HG02571 (cell line): ENCODE data around the gene CD58.
A peak's percentile ranks its signal among the peaks of the same experiment; 100 is the strongest.

Experiments used
- ATAC-seq: cut with Tn5 transposase; IDR thresholded peaks from one replicate; pipeline ENCODE4 v1.9.1; 2021; ENCODE audit warnings: mild to moderate bottlenecking, moderate library complexity; ENCODE audit not compliant: unreplicated experiment

CD58 gene

DNA sequence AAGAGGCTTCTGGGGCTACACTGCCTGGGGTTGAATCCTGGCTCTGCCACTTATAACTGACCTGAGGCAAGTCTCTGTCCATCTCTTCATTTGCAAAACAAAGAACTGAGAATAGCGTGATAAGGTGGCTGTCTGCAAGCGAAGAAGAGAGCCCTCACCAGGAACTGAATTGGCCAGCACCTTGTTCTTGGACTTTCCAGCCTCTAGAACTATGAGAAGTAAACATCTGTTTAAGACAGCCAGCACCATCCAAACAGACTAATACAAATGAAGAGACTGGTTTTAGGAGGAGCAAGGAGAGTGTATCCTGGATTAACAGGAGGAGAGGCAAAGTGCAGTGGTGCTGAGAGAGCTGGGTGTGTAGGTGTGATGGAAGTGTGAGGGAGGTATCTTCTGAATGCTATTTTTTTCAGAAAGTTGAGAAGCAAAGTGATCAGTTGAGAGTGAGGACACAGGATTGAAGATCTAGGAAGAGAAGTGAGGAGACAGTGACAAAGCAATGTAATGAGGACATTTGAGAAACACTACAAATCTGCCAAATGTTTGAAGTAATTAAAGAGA is 59.3 kb downstream of the CD58 start:
- ATAC-seq, result no peak

GRCh38 chr1:116510361-116510760 is 60.5 kb downstream of the CD58 start:
- ATAC-seq, result no peak

GRCh38 chr1:116508984-116509980 is 61.5 kb downstream of the CD58 start:
- ATAC-seq, result peak; percentile 42

DNA sequence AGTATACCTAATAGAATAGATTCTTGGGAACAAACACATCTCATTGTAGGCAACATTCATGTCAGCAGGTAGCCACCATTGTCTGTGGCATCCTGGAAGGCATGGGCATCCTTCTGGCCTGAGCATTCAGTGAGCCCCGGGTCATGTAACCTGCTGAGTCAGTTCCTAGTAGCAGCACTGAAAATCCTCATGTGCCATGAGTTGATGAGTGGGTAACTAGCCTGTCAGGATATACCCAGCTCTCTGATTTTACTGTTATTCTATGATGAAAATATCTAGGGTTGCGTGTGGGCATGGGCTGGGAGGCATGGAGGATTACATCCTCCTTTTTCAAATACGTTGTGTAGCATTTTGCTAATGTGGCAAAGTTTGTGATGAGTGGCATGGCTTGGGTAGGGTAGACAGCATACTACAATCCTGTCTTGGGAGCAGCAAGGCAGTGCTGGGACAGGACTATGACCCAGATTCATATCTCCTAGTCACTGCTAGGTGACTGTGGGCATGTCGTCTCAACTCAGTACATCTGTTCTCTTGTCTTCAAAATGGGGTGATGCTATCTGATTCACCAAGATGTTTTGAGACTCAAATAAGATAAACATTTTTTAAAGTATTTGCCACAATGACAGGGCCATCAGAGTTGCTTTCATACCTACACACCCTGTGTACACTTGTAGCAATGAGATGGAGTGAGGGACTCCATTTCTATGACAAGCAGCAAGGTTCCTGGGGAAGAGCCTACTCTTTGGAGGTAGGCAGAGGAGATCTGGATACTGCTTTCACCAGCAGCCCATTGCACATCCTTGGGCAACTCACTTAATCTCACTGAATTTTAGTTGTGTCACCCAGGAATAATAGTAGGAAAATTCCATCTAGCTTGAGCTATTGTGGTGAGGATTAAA is 62.5 kb downstream of the CD58 start:
- no peak for ATAC-seq

- ATAC-seq, result no peak
These were observed 63.2 kb downstream of the CD58 start for GRCh38 chr1:116507631-116508030.

DNA sequence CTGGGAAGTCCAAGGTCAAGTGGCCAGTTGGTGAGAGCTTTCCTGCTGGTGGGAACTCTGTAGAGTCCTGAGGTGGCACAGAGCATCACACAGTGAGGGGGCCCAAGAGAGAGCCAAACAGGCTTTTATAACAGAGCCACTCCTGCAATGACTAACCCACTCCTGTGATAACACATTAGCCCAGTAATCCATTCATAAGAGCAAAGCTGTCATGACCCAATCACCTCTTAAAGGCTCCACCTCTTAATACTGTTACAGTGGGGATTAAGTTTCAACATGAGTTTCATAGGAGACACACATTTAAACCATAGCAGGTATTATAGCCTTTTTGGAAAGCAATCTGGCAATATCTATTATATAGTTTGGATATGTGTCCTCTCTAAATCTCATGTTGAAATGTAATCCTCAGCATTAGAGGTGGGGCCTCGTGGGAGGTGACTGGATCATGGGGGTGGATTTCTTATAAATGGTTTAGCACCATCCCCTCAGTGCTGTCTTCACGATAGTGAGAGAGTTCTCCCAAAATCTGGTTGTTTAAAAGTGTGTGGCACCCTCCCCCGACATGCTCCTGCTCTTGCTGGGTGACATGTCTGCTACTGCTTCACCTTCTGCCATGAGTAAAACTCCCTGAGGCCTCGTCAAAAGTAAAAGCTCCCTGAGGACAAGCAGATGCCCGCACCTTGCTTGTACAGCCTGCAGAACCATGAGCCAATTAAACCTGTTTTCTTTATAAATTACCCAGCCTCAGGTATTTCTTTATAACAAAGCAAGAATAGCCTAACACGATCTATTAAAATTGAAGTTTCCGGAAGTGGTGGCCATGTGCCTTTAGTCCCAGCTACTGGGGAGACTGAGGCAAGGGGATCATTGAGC is 64.5 kb downstream of the CD58 start:
- ATAC-seq, result no peak

- ATAC-seq, result peak; percentile 77
These were observed 66.3 kb downstream of the CD58 start for GRCh38 chr1:116504308-116505156.

DNA sequence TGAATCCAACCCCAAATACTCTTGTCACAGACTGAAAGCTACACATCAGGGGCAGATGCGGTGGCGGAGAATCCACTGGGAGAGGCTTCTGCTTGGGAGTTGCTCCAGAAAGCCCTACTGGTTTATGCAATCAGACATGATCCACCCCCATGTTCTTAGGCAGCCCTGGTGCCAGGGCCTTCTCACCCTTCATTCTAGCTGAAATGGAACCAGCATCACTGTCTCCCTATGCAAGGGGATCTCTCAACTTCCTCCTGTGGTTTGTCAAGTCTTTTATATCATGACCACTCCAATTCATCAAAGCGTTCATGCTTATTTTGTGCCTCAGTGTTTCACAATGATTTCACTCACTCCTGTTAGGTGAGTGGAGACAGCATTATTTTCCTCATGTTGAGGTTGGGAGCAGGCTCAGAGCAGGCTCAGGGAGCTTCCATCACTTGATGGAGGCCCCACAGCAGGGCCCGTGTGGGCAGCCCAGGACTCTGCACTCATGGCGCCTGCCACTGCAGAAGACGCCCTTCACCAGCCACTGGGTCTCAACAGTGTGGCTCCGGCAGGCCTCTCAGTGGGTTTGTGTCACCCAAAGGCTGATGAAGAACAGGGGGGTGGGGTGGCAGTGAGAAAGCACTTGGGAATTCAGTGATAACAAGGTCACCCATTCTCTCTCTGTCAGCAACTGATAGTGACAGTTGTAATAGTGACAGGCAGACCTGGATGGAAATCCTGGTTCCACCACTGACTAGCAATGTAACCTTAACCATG is 67.1 kb downstream of the CD58 start:
- peak; percentile 8 for ATAC-seq

- ATAC-seq, result no peak
These were observed 68.0 kb downstream of the CD58 start for GRCh38 chr1:116502671-116503314.

DNA sequence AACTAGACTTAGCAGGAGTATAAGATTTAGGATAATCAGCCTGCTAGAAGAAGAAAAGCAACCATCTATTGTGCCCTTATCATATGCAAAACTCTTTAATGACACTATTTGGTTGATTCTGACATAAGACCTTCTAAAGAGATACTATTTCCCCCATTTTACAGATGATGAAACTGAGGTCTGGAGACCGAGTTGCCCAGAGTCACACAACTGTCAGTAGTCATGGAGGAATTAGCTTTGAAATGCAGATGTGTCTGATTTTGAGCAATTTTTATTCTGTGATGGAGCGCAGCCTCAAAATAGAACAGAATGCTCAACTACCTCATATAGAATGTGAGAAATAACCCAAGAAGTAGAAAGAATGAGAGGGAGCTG is 69.0 kb downstream of the CD58 start:
- ATAC-seq, result no peak

- ATAC-seq, result no peak
These were observed 69.5 kb downstream of the CD58 start for GRCh38 chr1:116501125-116501869.

DNA sequence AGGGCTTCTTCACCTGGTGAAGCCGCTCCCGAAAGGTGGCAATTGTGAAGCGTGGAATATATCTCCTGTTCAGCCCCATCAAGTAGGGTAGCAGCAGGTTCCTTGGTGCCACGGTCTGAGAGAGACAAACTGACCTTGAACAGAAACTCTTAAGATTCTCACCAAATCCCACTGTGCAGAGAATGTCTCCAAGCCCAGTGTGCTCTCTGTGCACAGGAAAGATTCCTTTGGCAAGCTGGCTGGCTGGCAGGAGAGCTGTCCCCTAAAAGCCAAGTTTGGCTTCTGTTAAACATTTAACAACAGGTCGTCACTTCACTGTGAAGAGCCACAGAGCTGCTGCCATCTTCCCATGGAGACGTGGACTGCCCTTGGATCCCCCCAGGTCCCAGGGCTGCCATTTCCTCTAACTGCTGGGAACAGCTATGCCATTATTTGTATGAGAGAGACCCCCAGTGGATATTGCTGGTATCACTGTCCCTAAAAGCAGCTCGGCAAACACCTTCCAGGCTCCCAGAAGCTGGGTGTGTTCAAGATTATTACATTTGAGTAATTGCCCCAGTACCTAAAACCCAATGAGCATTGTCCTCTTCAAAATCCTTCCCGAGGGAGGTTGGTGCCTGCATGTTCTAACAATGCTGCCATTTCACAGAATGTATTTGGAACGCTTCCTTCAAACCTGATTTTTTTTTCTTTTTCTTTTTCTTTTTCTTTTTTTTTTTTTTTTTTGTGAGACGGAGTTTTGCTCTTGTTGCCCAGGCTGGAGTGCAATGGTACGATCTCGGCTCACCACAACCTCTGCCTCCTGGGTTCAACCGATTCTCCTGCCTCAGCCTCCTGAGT is 71.8 kb downstream of the CD58 start:
- no peak for ATAC-seq

DNA sequence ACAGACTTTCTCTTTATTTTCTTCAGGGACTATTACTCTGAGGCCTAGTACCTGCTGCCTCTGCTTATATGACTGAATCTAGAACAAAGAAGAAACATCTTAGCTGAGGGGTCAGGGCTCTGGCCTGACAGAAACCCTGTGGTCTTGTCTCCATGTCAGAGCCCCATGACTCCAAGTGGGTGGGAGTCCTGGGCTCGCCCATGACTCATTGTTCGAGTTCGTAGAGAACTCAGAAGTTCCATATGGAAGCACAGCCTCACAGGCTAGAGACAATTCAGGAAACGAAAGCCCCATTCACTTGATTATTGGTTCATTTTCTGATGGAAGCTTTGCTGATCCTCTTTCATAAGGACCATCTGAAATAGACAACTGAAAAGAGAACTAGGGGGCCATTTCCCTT is 73.2 kb downstream of the CD58 start:
- ATAC-seq, result no peak

DNA sequence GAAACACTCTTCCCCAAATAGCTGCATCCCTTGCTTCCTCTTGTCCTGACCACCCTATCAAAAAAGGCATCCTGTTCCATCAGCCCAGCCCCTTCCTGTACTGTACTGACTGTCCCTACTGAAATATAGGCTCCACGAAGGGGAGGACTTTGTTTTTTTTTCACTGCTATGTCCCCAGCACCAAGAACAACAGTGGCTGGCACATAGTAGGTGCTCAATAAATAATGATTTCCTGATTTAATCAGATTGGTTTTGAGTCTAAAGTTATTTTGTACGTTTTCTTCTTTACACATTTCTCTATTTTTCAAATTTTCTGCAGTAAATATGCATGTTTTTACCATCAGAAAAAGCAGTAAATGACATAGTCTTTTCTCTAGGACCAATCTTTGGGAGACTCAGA is 73.9 kb downstream of the CD58 start:
- ATAC-seq, result no peak

DNA sequence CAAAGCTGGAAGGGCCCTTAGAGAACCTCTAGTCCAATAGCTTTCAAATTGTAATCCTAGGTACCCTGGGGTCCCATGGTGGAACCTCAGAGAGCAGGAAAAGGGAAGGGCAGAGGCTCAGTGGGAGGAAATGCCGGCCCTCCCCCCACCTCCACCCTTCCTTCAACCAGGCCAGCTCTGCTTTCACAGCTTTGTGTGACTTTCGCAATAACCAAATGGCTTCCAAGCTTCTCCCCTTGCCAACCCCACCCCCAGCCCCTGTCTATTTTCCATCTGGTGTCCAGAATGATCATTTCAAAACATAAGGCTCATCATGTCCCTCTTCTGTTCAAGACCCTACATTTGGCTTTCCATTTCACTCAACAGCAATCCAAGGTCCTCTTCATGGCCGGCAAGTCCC is 74.4 kb downstream of the CD58 start:
- no peak for ATAC-seq

DNA sequence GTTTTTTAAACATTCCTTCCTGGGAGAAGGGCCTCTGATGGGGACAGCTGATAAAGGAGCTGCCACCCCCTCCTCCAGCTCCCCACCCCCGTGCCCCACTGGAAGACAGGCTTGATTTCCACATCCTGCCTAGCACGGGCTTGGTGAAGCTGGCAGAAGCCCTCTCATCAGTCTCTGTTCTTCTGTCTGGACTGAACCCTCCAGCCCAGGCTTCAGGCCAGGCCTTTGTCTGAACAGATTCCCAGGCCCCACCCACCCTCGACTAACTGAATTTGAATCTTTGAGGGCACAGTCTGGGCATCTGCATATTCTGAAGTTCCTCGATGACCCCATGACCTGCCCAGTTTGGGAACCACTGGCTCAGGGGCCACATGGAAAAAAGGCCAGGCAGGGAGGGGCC is 75.3 kb downstream of the CD58 start:
- no peak for ATAC-seq

GRCh38 chr1:116494745-116495144 is 76.1 kb downstream of the CD58 start:
- ATAC-seq, result no peak
